HG02852 (cell line): ENCODE data around the gene CTSA.
"Not testable (repeated sequence)": the region's sequence is repeated elsewhere in the genome, so short reads cannot be mapped to it uniquely, and the experiment has no call there.

Experiments used
- ATAC-seq: cut with Tn5 transposase; IDR thresholded peaks from one replicate; pipeline ENCODE4 v1.9.1; 2021; ENCODE audit warnings: mild to moderate bottlenecking, moderate library complexity; ENCODE audit not compliant: unreplicated experiment

CTSA gene

GRCh38 chr20:45863543-45864470 is 27.3 kb upstream of the CTSA start:
- no peak for ATAC-seq

- no peak for ATAC-seq
Measured at GRCh38 chr20:45866454-45866853, 24.7 kb upstream of the CTSA start.

- ATAC-seq, result no peak
Measured at GRCh38 chr20:45867136-45867818, 23.9 kb upstream of the CTSA start.

- no peak for ATAC-seq
Measured at GRCh38 chr20:45867819-45868176, 23.3 kb upstream of the CTSA start.

GRCh38 chr20:45872626-45873025 is 18.5 kb upstream of the CTSA start:
- ATAC-seq, result no peak

GRCh38 chr20:45873409-45874103 is 17.6 kb upstream of the CTSA start:
- no peak for ATAC-seq

- not testable (repeated sequence) for ATAC-seq
Measured at GRCh38 chr20:45874104-45874481, 17.0 kb upstream of the CTSA start.

- no peak for ATAC-seq
Measured at GRCh38 chr20:45874576-45874975, 16.6 kb upstream of the CTSA start.

- no peak for ATAC-seq
Measured at GRCh38 chr20:45878076-45878761, 12.9 kb upstream of the CTSA start.

- peak; percentile 97 for ATAC-seq
Measured at GRCh38 chr20:45880988-45881788, 9.9 kb upstream of the CTSA start, which contains the start of gene ZSWIM1. Gene ZSWIM1 (plus strand): TSS chr20:45881227. CDS start chr20:45882593, 1,366 bp downstream.

- no peak for ATAC-seq
Measured at GRCh38 chr20:45882469-45883099, 8.6 kb upstream of the CTSA start.

- no peak for ATAC-seq
Measured at GRCh38 chr20:45883100-45883469, 8.1 kb upstream of the CTSA start.

- ATAC-seq, result no peak
Measured at GRCh38 chr20:45886590-45887345, 4.4 kb upstream of the CTSA start.

- no peak for ATAC-seq
Measured at GRCh38 chr20:45887346-45887715, 3.8 kb upstream of the CTSA start, which contains the start of gene SPATA25. Gene SPATA25 (minus strand): TSS chr20:45887622. CDS start chr20:45887590, 32 bp downstream.

- ATAC-seq, result no peak
Measured at GRCh38 chr20:45888681-45889080, 2.5 kb upstream of the CTSA start.

- peak; percentile 27 for ATAC-seq
Measured at GRCh38 chr20:45890077-45890984, 804 bp upstream of the CTSA start.

- ATAC-seq, result no peak
Measured at GRCh38 chr20:45892049-45892825, 1.1 kb downstream of the CTSA start.
